K562 (cell line): ENCODE results near the gene HEATR9. TPM values are rescaled to one million over a fixed set of nuclear protein-coding genes. Genes with fewer than 3 reads are reported as not detected.
A peak's percentile ranks its signal among the peaks of the same experiment; 100 is the strongest.

Source experiments
- ARHGAP35 ChIP-seq: fragments of 450-650 bp; IDR thresholded peaks from 2 replicates; pipeline ENCODE4 v1.6.1; 2018; ENCODE audit not compliant: partially characterized antibody
- C11orf30 ChIP-seq: fragments of 450-650 bp; IDR thresholded peaks from 2 replicates; pipeline ENCODE4 v1.6.1; 2016; ENCODE audit warnings: low read depth, mild to moderate bottlenecking
- CTBP1 ChIP-seq: fragments of 450-650 bp; IDR thresholded peaks from 2 replicates; pipeline ENCODE4 v1.6.1; 2016; ENCODE audit warnings: borderline replicate concordance
- DIDO1 ChIP-seq: fragments of 450-650 bp; IDR thresholded peaks from 2 replicates; pipeline ENCODE4 v1.6.1; 2016; ENCODE audit warnings: low read depth, missing biosample characterization, missing genetic modification characterization
- HLTF ChIP-seq: fragments of 450-650 bp; IDR thresholded peaks from 2 replicates; pipeline ENCODE4 v1.6.1; 2016
- MAZ ChIP-seq, 2 experiments: fragments of 450-650 bp in 1 of 2; sonication (generic) in 1 of 2; formaldehyde crosslinking; IDR thresholded peaks in 1 of 2; conservative IDR thresholded peaks in 1 of 2; 2 replicates each; pipeline versions ENCODE4 v1.4.0 to v1.5.0; 2020; ENCODE audit warnings: mild to moderate bottlenecking in 1 of 2, missing genetic modification reagents in 1 of 2
- MYNN ChIP-seq, 2 experiments: sonication (generic); formaldehyde crosslinking in 1 of 2; IDR thresholded peaks; 2 replicates each; pipeline versions ENCODE4 v1.5.0 to v1.6.1; 2016 to 2020; ENCODE audit warnings: antibody characterized with exemption in 1 of 2, missing genetic modification reagents in 1 of 2
- OTX1 ChIP-seq: fragments of 450-650 bp; formaldehyde crosslinking; IDR thresholded peaks from 2 replicates; pipeline ENCODE4 v1.4.0; 2022; ENCODE audit warnings: mild to moderate bottlenecking
- SMC3 ChIP-seq: conservative IDR thresholded peaks from 2 replicates; pipeline ENCODE4 v1.6.1; 2011; ENCODE audit warnings: low read depth, low read length, improper control_type of control experiment; ENCODE audit not compliant: insufficient read depth
- U2AF1 ChIP-seq: fragments of 200-400 bp; formaldehyde crosslinking; optimal IDR thresholded peaks from 2 replicates; pipeline ENCODE3; 2017; ENCODE audit warnings: mild to moderate bottlenecking, low read depth, low read length, moderate library complexity
- ZNF785 ChIP-seq: fragments of 250-450 bp; sonication (Bioruptor Pico); IDR thresholded peaks from 2 replicates; pipeline ENCODE4 v1.4.0; 2020; ENCODE audit warnings: mild to moderate bottlenecking
- polyA plus RNA-seq, 8 experiments: library from polyadenylated mRNA; depleted of rRNA in 4 of 8; stranded (reverse) in 5 of 8; unstranded in 3 of 8; fragments of >200 nt; fragmentation: Nextera tagmentation in 2 of 8; fragmentation: Illumina TruSeq in 1 of 8; extraction: Ambion mirVana in 2 of 8; extraction: Trizol in 1 of 8; gene quantifications; 2 replicates each; pipeline versions ENCODE4 v1.2.1 to v1.2.3, GENCODE V29; 2011 to 2014; ENCODE audit warnings: inconsistent platforms in 1 of 8, missing spikeins in 1 of 8
- total RNA-seq, 7 experiments: library from RNA; depleted of rRNA in 6 of 7; stranded (reverse); fragments of >200 nt in 6 of 7; fragmentation: Illumina TruSeq in 2 of 7; extraction: Trizol in 2 of 7; gene quantifications; 2 replicates each; pipeline versions ENCODE4 v1.2.1 to v1.2.3, GENCODE V29; 2011 to 2021; ENCODE audit warnings: low replicate concordance in 1 of 7
- TF ChIP-seq, protein P1 (sequence below), 2 experiments: fragments of 450-650 bp in 1 of 2; IDR thresholded peaks; 2 replicates each; pipeline ENCODE4 v1.6.1; 2011 to 2017; ENCODE audit warnings: low read depth in 2 of 2, antibody characterized with exemption in 1 of 2, borderline replicate concordance in 1 of 2, low read length in 1 of 2, mild to moderate bottlenecking in 1 of 2, mixed read lengths in 1 of 2; ENCODE audit not compliant: control insufficient read depth in 1 of 2
- TF ChIP-seq, protein P2 (sequence below), 2 experiments: fragments of 450-650 bp; conservative IDR thresholded peaks; 2 replicates each; pipeline ENCODE4 v1.6.1; 2017; ENCODE audit warnings: mild to moderate bottlenecking in 2 of 2, moderate library complexity in 2 of 2
- TF ChIP-seq, protein P3 (sequence below), 3 experiments: IDR thresholded peaks in 2 of 3; conservative IDR thresholded peaks in 1 of 3; 2 replicates each; pipeline ENCODE4 v1.5.1; 2011 to 2012; ENCODE audit warnings: low read length in 3 of 3, mild to moderate bottlenecking in 3 of 3, control low read depth in 2 of 3, improper control_type of control experiment in 1 of 3, inconsistent platforms in 1 of 3, low read depth in 1 of 3, mixed read lengths in 1 of 3, moderate library complexity in 1 of 3; ENCODE audit not compliant: insufficient read depth in 2 of 3

HEATR9 gene
- total and polyA plus RNA-seq, 9 of the 15 experiments (the other 6 are each of a cell fraction or from before 2014, with no cell fraction given): not detected

DNA sequence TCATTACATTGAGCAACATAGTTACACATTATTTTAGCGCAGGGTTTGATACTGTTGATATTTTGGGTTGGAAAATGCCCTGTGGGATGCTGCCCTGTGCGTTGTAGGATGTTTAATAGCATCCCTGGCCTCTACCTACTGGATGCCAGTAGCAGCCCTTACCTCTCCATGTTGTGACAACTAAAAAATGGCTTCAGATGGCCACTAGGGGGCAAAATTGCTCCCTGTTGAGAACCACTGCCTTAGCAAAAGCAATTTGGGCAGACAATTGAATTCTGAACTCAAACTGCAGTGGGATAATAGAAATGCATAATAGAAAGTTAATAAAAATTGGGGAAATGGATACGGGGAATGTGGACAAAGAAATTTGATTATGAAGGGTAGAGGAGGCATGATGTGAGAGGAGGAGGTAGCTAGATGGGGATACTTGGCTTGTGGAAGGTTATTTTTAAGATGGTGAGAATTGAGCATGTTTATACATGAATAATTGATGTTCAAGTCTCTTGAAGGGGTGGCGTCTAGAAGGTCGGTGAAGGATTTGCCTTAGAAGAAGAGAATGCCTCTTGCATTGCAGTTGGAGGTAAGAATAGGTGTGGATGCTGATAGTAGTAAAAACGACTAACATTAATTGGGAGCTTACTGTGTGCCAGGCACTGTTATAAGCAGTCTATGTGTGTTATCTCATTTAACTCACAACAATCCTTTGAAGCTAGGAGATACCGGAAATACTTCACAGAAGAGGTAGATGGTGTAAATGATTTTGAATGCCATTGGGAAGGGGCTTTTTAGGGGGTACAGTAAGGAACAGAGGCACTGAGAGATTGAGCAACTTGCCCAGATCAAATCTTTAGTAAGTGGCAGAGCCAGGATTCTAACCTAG is 19.0 kb downstream of the HEATR9 start (continued):
- TF ChIP-seq, protein P1, sequence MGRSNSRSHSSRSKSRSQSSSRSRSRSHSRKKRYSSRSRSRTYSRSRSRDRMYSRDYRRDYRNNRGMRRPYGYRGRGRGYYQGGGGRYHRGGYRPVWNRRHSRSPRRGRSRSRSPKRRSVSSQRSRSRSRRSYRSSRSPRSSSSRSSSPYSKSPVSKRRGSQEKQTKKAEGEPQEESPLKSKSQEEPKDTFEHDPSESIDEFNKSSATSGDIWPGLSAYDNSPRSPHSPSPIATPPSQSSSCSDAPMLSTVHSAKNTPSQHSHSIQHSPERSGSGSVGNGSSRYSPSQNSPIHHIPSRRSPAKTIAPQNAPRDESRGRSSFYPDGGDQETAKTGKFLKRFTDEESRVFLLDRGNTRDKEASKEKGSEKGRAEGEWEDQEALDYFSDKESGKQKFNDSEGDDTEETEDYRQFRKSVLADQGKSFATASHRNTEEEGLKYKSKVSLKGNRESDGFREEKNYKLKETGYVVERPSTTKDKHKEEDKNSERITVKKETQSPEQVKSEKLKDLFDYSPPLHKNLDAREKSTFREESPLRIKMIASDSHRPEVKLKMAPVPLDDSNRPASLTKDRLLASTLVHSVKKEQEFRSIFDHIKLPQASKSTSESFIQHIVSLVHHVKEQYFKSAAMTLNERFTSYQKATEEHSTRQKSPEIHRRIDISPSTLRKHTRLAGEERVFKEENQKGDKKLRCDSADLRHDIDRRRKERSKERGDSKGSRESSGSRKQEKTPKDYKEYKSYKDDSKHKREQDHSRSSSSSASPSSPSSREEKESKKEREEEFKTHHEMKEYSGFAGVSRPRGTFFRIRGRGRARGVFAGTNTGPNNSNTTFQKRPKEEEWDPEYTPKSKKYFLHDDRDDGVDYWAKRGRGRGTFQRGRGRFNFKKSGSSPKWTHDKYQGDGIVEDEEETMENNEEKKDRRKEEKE (IDR thresholded peaks at IDR 0.05; ENCODE audit: borderline replicate concordance in 1 of 2, control insufficient read depth in 1 of 2, low read depth in 2 of 2, low read length in 1 of 2): no peak
- TF ChIP-seq, protein P2, sequence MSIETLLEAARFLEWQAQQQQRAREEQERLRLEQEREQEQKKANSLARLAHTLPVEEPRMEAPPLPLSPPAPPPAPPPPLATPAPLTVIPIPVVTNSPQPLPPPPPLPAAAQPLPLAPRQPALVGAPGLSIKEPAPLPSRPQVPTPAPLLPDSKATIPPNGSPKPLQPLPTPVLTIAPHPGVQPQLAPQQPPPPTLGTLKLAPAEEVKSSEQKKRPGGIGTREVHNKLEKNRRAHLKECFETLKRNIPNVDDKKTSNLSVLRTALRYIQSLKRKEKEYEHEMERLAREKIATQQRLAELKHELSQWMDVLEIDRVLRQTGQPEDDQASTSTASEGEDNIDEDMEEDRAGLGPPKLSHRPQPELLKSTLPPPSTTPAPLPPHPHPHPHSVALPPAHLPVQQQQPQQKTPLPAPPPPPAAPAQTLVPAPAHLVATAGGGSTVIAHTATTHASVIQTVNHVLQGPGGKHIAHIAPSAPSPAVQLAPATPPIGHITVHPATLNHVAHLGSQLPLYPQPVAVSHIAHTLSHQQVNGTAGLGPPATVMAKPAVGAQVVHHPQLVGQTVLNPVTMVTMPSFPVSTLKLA (conservative IDR thresholded peaks at IDR 0.05): no peak
- TF ChIP-seq MAZ (CRISPR knock-in tag; conservative IDR thresholded peaks at IDR 0.05 in 1 of 2, IDR thresholded peaks at IDR 0.05 in 1 of 2) (0 out of 4 replicates have a peak, but pooled peaks of 1 of the 2 experiments have one; percentile 20), U2AF1 (no peak), ARHGAP35 (no peak), MYNN (IDR thresholded peaks at IDR 0.05) (0 out of 2 replicates have a peak, but pooled peaks have one; percentile 31), MYNN (CRISPR knock-in tag; IDR thresholded peaks at IDR 0.05) (no peak), CTBP1 (peak; percentile 56), OTX1 (CRISPR knock-in tag) (peak; percentile 43; the same call in 1 of the 2 replicates), C11orf30 (no peak), DIDO1 (tag) (no peak), ZNF785 (no peak), SMC3 (peak; percentile 64), HLTF (0 out of 2 replicates have a peak, but pooled peaks have one; percentile 30)
- TF ChIP-seq, protein P3, sequence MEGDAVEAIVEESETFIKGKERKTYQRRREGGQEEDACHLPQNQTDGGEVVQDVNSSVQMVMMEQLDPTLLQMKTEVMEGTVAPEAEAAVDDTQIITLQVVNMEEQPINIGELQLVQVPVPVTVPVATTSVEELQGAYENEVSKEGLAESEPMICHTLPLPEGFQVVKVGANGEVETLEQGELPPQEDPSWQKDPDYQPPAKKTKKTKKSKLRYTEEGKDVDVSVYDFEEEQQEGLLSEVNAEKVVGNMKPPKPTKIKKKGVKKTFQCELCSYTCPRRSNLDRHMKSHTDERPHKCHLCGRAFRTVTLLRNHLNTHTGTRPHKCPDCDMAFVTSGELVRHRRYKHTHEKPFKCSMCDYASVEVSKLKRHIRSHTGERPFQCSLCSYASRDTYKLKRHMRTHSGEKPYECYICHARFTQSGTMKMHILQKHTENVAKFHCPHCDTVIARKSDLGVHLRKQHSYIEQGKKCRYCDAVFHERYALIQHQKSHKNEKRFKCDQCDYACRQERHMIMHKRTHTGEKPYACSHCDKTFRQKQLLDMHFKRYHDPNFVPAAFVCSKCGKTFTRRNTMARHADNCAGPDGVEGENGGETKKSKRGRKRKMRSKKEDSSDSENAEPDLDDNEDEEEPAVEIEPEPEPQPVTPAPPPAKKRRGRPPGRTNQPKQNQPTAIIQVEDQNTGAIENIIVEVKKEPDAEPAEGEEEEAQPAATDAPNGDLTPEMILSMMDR (IDR thresholded peaks at IDR 0.05 in 2 of 3, conservative IDR thresholded peaks at IDR 0.05 in 1 of 3; ENCODE audit: insufficient read depth in 2 of 3, low read depth in 1 of 3, low read length in 3 of 3): peak; percentile 77 to 90 (median 81)
